ENCODE measurements around the gene GUCY2F.

GRCh38 chrX:109384699-109385098 lies 97.2 kb downstream of the GUCY2F start:
- TF ChIP-seq CTCF (conservative IDR thresholded peaks at IDR 0.05 in 1 of 2, IDR thresholded peaks at IDR 0.05 in 1 of 2; ENCODE audit: low read depth in 1 of 2, low read length in 2 of 2) (peak; percentile 28 to 39), EZH2 (IDR thresholded peaks at IDR 0.05; ENCODE audit: low read length, missing control alignments) (no peak)
